NCI-H1105 treated with DMSO at 0.1 percent for 48 hours (cell line): ENCODE measurements around the gene RNF144B.
"Not testable (repeated sequence)": the region's sequence is repeated elsewhere in the genome, so short reads cannot be mapped to it uniquely, and the experiment has no call there.

ENCODE experiments used
- DNase-seq: peaks from one replicate; lab custom pipeline; 2025; lab: John Stamatoyannopoulos, UW

Gene RNF144B

GRCh38 chr6:18409602-18410001 lies 22.5 kb downstream of the RNF144B start:
- DNase-seq = not testable (repeated sequence)

DNA sequence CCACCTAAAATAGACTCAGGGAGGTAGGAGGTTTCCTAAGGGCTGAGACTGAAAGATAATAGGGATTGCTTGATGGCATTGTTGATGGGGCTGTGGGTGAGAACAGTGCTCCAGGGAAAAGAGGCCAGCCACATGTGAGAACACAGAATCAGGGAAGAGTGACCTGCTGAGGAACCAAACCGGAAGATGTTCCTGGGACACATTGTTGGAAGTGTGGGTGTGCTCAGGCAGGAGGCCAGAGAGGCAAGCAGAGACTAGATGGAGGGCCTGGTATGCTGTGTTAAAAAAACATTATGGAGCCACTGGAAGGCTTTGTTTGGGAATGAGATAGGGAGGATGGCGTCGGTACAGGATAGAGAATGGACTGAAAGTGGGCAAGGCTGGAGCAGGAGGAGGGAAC lies 23.3 kb downstream of the RNF144B start:
- no peak for DNase-seq

DNA sequence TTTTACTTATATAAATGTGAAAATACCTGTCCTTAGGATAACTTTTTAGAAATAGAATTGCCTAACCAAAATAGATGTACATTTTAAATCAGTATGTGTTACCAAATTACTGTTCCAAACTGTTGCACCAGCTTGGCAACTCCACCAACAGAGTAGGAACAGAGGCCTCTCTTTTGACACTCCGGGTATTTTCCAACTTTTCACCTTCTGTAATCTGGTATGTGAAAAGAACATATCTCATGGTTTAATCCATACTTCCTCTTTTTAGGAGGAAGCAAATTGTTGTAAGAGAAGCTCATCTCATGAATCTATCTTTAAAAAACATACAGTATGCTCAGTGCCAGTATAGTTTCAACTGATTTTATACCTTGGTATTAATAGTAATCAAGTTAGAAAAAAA lies 24.9 kb downstream of the RNF144B start:
- no peak for DNase-seq

- no peak for DNase-seq
Measured at GRCh38 chr6:18412644-18413043, 25.5 kb downstream of the RNF144B start.

DNA sequence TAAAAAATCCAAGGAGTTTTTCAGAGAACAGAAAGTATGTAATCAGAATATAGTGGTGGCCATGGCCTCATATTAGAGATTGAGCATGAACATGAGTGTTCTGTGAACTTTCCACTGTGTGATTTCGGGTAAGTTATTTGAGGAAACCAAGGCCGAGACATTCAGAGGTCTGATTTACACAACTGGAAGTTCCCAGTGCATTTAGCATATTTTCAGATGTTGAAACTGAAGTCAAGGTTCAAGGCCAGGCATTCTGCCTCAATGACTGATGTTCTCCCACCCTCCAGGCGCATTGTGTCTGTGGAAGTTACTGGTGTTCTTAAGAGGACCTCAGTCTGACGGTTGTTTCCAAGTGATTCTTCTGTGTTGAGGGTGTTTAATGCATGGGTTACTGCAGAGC lies 26.2 kb downstream of the RNF144B start:
- no peak for DNase-seq

- no peak for DNase-seq
Measured at GRCh38 chr6:18414116-18414515, 27.0 kb downstream of the RNF144B start.

- no peak for DNase-seq
Measured at GRCh38 chr6:18415207-18415606, 28.1 kb downstream of the RNF144B start.

GRCh38 chr6:18415671-18416340 lies 28.7 kb downstream of the RNF144B start:
- DNase-seq = no peak

DNA sequence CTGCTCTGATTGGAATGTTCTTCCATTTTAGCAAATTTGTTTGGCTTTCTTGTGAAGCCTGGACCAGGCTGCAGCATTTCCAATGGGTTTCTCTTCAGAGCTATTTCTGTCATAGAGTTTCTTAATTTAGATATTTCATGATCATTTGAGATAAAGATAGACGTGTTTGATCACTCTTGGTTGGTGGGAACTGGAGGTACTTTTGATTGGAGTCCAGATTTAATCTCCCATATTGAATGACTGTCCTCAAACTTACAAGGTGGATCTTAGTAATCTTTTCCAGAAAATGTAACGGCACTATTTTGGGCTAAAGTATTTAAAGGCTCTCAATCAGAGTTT lies 29.2 kb downstream of the RNF144B start:
- no peak for DNase-seq

GRCh38 chr6:18420328-18420727 lies 33.2 kb downstream of the RNF144B start:
- no peak for DNase-seq

- DNase-seq = no peak
Measured at GRCh38 chr6:18422136-18422535, 35.0 kb downstream of the RNF144B start.

- DNase-seq = no peak
Measured at GRCh38 chr6:18423426-18423825, 36.3 kb downstream of the RNF144B start.

GRCh38 chr6:18424201-18424600 lies 37.1 kb downstream of the RNF144B start:
- no peak for DNase-seq

DNA sequence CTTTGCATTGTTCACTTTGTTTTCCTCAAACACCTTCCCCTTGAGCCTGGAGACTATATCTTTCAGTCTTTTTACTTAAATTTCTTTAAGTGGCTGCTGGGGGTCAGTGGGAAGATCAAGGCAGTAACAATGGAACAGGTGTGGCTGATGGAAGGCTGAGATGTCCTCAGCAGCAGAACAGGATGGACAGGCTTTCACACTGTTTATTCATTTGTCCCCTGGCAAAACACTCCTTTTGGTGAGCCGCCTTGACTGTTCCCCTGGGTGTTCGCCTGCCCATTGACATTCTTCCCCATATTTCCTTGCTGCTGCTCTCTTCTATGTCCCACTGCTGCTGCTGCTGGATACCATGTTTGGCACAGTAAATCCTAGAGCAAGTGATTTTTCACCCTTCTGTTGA lies 38.1 kb downstream of the RNF144B start:
- no peak for DNase-seq

DNA sequence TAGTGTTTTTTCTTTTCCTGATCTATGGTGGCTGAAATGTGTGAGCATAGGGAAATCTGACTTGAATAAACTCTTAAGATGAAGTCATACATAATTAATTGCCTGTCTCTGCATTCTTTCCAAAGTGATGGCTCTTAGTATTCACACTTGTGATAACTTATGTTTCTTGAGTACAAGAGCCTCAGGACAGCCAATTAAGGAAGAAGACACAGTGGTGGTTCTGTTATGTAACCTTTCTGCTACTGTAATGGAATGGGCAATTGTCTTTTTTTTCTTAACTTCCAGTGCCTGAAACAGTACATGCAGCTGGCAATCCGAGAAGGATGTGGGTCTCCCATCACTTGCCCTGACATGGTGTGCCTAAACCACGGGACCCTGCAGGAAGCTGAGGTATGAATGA lies 40.1 kb downstream of the RNF144B start:
- DNase-seq = no peak

DNA sequence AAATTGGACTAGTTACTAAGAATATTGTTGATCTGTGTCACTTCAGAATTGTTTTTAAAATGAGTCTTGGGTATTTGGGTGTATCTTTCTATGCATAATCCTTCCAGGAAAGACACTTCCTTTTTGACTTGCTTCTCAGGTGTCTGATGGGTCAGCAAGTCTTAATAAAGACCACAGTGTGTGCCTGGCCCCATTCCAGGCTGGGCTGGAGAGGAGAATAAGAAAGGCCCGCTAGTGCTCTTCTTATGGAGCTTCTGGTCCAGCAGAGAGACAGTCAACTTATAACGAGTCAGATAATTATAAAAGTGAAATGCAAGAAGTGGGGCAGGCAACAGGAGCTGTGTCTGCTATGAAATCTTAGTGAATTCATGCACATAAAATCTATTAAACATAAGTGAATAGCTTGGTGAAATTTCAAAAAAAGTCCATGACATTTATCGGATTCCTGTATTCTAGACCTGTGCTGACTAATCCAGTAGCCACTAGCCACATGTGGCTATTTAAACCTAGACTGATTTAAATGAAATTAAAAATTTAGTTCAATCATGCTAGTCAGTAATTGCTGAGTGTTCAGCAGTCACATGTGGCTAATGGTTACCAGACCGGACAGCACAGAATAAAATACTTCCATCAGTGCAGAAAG lies 42.6 kb downstream of the RNF144B start:
- no peak for DNase-seq

- DNase-seq = no peak
Measured at GRCh38 chr6:18431581-18431980, 44.4 kb downstream of the RNF144B start.

DNA sequence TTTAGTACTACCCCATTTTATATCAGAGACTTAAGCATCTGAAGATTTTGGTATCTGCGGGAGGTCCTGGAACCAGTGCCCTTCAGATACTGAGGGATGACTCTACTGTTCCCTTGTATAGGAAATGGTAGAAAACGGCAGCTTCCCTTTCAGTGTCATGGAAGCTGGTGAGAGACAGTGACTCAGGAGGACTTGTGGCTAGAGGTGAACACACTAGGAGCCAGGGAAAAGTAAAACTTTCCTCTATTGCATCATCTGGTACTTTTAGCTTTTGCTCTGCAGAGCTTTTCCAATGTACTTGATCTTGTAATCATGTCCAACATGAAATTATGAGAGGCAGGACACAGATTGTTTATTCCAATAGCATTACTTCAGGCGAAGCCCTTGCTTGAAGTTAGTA lies 45.0 kb downstream of the RNF144B start:
- DNase-seq = no peak

- no peak for DNase-seq
Measured at GRCh38 chr6:18432619-18433018, 45.5 kb downstream of the RNF144B start.

DNA sequence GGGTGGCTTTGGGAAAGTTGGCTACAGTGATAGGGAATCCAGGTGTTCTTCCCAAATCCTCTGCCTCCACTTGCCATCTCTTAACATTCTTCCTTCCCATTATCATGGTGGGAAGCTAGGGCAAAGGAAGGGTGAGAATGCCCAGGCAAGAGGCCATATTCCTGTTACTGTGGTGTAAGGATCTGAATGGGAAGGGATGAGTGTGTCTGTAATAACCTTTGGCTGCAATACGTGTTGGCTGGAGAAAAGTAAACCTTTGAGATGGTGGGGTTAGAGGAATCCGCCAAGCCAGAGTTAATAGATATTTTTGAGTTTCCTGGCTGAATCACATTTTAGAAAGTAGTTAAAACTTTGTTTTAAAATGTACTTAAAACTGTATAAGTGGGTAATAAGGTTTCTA lies 45.9 kb downstream of the RNF144B start:
- no peak for DNase-seq

GRCh38 chr6:18436341-18436740 lies 49.2 kb downstream of the RNF144B start:
- no peak for DNase-seq

DNA sequence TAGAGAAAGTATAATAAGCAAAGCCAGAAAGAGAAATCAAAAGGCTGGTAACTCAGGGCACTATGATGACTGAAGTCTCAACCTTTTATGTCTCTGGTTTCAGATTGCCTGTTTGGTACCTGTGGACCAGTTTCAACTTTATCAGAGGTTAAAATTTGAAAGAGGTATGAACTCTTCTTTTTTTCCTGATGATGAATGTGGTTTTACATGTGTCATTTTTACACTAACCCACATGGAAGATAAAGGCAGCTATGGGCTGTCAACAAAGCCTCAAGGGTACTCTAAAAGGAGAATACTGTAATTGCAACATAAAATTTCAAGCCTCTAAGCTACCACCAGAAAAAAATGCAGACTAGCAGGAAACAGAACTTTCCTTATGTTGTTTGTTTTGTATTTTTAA lies 52.4 kb downstream of the RNF144B start:
- no peak for DNase-seq

- no peak for DNase-seq
Measured at GRCh38 chr6:18441251-18441979, 54.3 kb downstream of the RNF144B start.

DNA sequence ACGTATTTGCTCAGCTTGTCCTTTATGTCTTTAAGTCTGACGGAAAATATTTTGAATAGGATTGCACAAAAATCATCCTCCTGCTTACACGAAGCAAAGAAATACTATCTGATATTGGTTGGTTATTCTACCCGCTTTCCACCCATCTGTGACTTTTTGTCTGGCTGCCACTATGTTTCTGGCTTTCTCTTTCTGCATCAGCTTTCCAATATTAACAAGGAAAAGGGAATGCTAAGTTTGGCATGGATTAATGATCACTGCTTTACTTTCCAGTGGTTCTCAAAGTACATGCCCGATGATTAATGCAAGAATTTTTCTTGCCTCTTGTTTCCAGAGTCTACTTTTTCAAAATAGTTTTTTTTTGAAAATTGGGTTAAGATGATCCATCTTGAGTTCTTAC lies 57.0 kb downstream of the RNF144B start:
- DNase-seq = no peak
